Naive thymus-derived CD4-positive, alpha-beta T cell (primary cell): ENCODE measurements around the gene EXD3. TPM values are rescaled to one million over a fixed set of nuclear protein-coding genes. Genes with fewer than 3 reads are reported as not detected.

Experiments used
- ATAC-seq: fragments of 150-1000 bp; cut with Tn5 transposase; 2 replicates; pipeline ENCODE4 v1.10.0; 2021; ENCODE audit warnings: mild to moderate bottlenecking, moderate library complexity
- CTCF ChIA-PET: fragments of 350-600 bp; sonication (Branson Sonifier 250); formaldehyde crosslinking; loops from one replicate; lab custom pipeline; 2021; ENCODE audit warnings: antibody characterized with exemption; lab: Charles Lee
- POLR2A ChIA-PET: fragments of 350-600 bp; sonication (Branson Sonifier 250); formaldehyde crosslinking; loops from one replicate; lab custom pipeline; 2021; ENCODE audit warnings: antibody characterized with exemption, inconsistent platforms; lab: Charles Lee
- DNase-seq, 9 donors: peaks; one replicate each; pipeline versions ENCODE4 v3.0.0 to v3.0.0-alpha.2; 2020 to 2022; ENCODE audit warnings: mixed read lengths in 1 of 9
- H3K27ac ChIP-seq: one replicate; pipeline ENCODE4 v1.7.0; 2013; ENCODE audit warnings: mild to moderate bottlenecking, low read depth, low read length, moderate library complexity
- H3K27me3 ChIP-seq, 2 donors: one replicate each; pipeline ENCODE4 v1.7.0; 2013; ENCODE audit warnings: low read length in 2 of 2, mild to moderate bottlenecking in 2 of 2, moderate library complexity in 2 of 2; ENCODE audit not compliant: control insufficient read depth in 2 of 2, insufficient read depth in 2 of 2
- H3K36me3 ChIP-seq, 3 experiments: 1 replicate in 2 of 3; 2 replicates in 1 of 3; pipeline ENCODE4 v1.7.0; 2013; ENCODE audit warnings: low read length in 3 of 3, mild to moderate bottlenecking in 3 of 3, moderate library complexity in 1 of 3; ENCODE audit not compliant: insufficient read depth in 3 of 3, control insufficient read depth in 2 of 3
- H3K4me1 ChIP-seq, 2 donors: one replicate each; pipeline ENCODE4 v1.7.0; 2013; ENCODE audit warnings: low read length in 2 of 2, mild to moderate bottlenecking in 2 of 2, moderate library complexity in 1 of 2; ENCODE audit not compliant: control insufficient read depth in 2 of 2, insufficient read depth in 2 of 2
- H3K4me3 ChIP-seq: 2 replicates; pipeline ENCODE4 v1.7.0; 2013; ENCODE audit warnings: mild to moderate bottlenecking, low read length
- H3K9me3 ChIP-seq, 3 experiments: 1 replicate in 2 of 3; 2 replicates in 1 of 3; pipeline ENCODE4 v1.7.0; 2013; ENCODE audit warnings: low read length in 3 of 3; ENCODE audit not compliant: control insufficient read depth in 2 of 3
- H3K27ac Mint-ChIP-seq, 9 donors: one replicate each; pipeline ENCODE4 v1.8.0; 2020 to 2022; ENCODE audit warnings: mixed read lengths in 9 of 9, mild to moderate bottlenecking in 8 of 9, moderate library complexity in 5 of 9, inconsistent platforms in 2 of 9
- H3K27me3 Mint-ChIP-seq, 5 donors: one replicate each; pipeline ENCODE4 v1.8.0; 2021 to 2022; ENCODE audit warnings: mixed read lengths in 5 of 5, mild to moderate bottlenecking in 1 of 5
- H3K36me3 Mint-ChIP-seq, 5 donors: one replicate each; pipeline ENCODE4 v1.8.0; 2020 to 2022; ENCODE audit warnings: mixed read lengths in 5 of 5, mild to moderate bottlenecking in 3 of 5, inconsistent platforms in 1 of 5
- H3K4me1 Mint-ChIP-seq, 7 donors: one replicate each; pipeline ENCODE4 v1.8.0; 2020 to 2022; ENCODE audit warnings: mixed read lengths in 7 of 7, mild to moderate bottlenecking in 3 of 7, inconsistent platforms in 1 of 7
- H3K4me3 Mint-ChIP-seq, 10 donors: one replicate each; pipeline ENCODE4 v1.8.0; 2020 to 2022; ENCODE audit warnings: mild to moderate bottlenecking in 10 of 10, mixed read lengths in 10 of 10, moderate library complexity in 6 of 10, inconsistent platforms in 2 of 10
- H3K9me3 Mint-ChIP-seq, 11 donors: one replicate each; pipeline ENCODE4 v1.8.0; 2020 to 2022; ENCODE audit warnings: mixed read lengths in 11 of 11, mild to moderate bottlenecking in 4 of 11, inconsistent platforms in 1 of 11, moderate library complexity in 1 of 11
- intact Hi-C, 2 donors: fragments of 100-400 bp; cut with micrococcal nuclease; formaldehyde crosslinking; loops; one replicate each; pipeline ENCODE4 v1.15.1; 2023
- polyA plus RNA-seq, 2 donors: library from polyadenylated mRNA; unstranded; fragments of 300-500 nt; fragmentation: Illumina TruSeq; gene quantifications; one replicate each; pipeline ENCODE4 v1.2.3, GENCODE V29; 2021
- total RNA-seq, 6 experiments: library from RNA in 5 of 6; stranded (reverse) in 5 of 6; gene quantifications; 1 replicate in 5 of 6; 2 replicates in 1 of 6; pipeline ENCODE4 v1.2.3 and lab custom pipeline; 2021 to 2026

EXD3 gene
- total and polyA plus RNA-seq, 7 experiments from 2014 or later: 3.5 to 27.2 (median 23.4) TPM

DNA sequence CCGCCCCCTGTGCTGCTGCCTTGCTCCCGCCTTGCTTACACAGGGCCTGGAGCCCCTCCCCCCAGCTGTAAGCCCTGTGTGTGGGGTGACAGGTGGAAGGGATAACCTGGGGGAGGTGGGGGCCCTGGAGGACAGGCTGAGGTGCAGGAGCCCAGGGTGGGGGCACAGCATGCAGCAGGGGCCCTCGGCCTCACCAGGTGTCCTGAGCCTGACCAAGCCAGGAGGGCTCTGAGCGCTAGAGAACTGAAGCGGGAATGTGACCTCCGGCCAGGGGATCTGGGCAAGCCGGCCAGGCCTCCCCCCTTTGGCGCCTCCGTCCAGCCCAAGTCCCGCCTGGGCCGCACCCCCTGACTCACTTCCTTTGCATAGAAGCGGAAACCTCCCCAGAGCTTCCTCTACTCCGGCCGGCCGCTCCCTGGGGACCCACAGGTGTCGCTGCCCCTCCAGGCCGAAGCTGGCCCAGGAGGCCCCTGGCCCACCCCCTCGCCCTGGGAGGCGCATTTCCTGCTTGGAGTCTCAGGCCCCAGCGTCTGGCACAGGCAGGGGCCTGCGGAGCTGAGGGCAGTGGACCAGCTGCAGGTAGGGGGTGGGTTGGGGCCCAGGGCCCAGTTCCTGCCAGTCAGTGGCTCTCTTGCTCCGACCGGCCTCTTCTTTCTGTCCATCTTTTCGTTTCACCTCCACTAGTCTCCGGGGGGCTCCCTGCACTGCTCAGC, 145.5 kb downstream of the EXD3 start, which contains the start of gene TOR4A:
Gene TOR4A (plus strand): TSS at position 398 of the 713 bp plus-strand sequence. CDS start 964 bp downstream, outside the sequence.
- Mint-ChIP-seq H3K4me1 (peaks cover 6 to 23% (median 15%) of the 10 kb centered on the region in 7 donors), H3K36me3 (peaks cover 0 to 6% (median 1%) of the 10 kb centered on the region in 5 donors), H3K9me3 (no peaks in the 10 kb centered on the region), H3K4me3 (peak within 1 kb of the TSS in 8 of 10 donors; percentile 35 to 89 (median 56)), H3K27me3 (peaks cover 0 to 1% (median 0%) of the 10 kb centered on the region in 5 donors), H3K27ac (peak within 1 kb of the TSS in 1 of 9 donors; percentile 89)
- Histone ChIP-seq H3K27me3 (no peaks in the 10 kb centered on the region), H3K9me3 (no peaks in the 10 kb centered on the region), H3K4me3 (peak within 1 kb of the TSS; percentile 43), H3K4me1 (peaks cover 0 to 16% of the 10 kb centered on the region in 2 donors), H3K27ac (peak within 1 kb of the TSS; percentile 41), H3K36me3 (peaks cover 0 to 12% (median 0%) of the 10 kb centered on the region in 3 experiments)
- DNase-seq (peak in 1 of 9 donors; percentile 60), ATAC-seq (peak; percentile 86)
- ChIA-PET POLR2A (interaction anchor here (0.5 kb wide), 1 partner anchor 797 kb away, joined by 3 read pairs; no protein-coding TSS in a partner anchor), CTCF (no interaction called here)
- intact Hi-C loops: no loop called here

DNA sequence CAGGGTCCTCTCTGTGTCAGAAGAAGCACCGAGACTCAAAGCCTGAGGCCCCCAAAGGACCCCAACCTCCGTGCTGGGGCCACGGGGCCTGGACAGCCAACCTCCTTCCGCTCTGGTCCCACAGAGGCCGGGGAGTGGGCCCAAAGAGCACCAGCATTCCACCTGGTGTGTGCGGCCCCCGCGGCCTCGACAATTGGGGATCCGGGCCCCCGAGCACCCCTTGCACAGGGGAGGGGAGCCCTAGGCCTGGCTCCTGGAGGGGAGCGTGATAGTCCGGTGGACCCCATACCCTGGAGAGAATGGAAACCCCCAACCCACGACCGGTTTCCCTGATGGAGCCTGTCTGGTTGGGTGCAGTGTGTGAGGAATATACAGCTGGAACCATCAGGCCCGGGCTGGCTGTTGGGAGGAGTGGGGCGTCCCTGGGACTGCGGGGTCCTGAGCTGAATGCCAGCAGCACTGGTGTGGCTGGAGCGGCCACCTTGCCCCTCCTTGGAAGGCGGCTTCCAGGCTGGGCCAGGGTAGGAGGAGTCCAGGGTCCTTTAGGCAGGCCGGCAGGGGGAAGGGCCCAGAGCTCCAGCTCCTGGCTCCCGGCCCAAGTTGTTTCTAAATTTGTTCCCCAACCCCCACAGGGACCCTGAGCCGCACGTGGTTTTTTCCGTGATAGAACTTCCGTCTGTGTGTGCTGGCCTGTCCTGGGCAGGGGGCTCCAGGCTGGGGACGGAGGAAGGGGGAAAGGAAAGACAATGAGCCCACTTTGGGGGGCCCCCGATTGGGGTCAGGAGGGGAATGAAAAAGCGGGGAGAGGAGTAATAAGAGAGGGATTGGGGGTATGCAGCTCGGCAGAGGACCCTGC, 146.3 kb downstream of the EXD3 start:
- DNase-seq: no peak
- H3K4me3 Mint-ChIP-seq: peak overlapping the region in 7 of 10 donors; percentile 21 to 89 (median 55)
- ChIA-PET CTCF (no interaction called here), POLR2A (no interaction called here)
- no peaks in the 10 kb centered on the region for H3K9me3 ChIP-seq
- intact Hi-C loops: no loop called here
- peaks cover 0 to 23% of the 10 kb centered on the region in 2 donors for H3K4me1 ChIP-seq
- H3K27ac ChIP-seq: no peak overlapping the region
- no peaks in the 10 kb centered on the region for H3K9me3 Mint-ChIP-seq
- H3K27me3 Mint-ChIP-seq: no peaks in the 10 kb centered on the region
- peaks cover 0 to 19% (median 0%) of the 10 kb centered on the region in 3 experiments for H3K36me3 ChIP-seq
- no peaks in the 10 kb centered on the region for H3K27me3 ChIP-seq
- peaks cover 0 to 6% (median 0%) of the 10 kb centered on the region in 5 donors for H3K36me3 Mint-ChIP-seq
- no peak for ATAC-seq
- no peak overlapping the region for H3K4me3 ChIP-seq
- H3K27ac Mint-ChIP-seq: peak overlapping the region in 1 of 9 donors; percentile 89
- H3K4me1 Mint-ChIP-seq: peaks cover 6 to 24% (median 13%) of the 10 kb centered on the region in 7 donors

DNA sequence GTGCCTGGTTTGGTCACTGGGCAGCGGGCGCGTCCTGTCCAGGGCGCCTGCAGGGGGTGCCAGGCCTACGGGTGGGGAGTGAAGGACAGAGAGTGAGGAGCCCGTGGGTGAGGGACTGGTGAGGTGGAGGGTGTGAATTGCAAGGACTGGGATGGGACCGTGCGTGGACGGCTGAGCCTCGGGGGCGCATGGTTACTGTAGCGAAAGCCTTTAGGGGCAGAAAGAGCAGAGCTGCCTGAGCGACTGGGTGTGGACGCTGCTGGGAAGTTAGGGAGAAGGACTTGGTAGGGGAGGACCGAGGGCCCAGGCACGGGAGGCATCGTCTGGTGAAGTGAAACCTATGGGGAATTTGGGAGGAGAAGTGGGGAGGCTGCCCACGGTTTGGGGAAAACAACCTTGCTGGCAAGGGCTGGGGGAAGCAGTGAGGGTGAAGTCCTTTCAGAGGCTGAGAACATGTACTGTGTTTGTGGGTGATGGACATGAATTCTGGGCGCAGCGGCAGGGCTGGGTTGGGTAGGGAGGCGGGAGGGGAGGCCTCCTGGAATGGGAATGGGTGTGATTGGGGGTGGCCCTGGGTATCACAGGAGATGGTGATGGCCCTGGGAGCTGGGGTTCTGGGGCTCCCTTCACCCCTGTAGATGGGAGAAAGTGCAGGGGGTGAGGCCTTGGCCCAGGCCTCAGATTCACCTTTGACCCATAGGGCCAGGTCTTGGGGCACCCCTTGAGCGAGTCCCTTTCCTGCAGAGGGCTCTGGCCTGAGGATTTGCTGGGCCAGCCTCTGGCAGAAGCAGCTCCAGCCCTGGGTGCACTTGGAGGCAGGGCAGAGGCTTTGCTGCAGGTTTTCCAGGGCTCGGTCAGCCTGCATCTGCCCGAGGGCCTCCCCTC, 147.1 kb downstream of the EXD3 start:
- H3K27me3 ChIP-seq: no peaks in the 10 kb centered on the region
- no peak overlapping the region for H3K4me3 ChIP-seq
- Mint-ChIP-seq H3K36me3 (peaks cover 0 to 9% (median 4%) of the 10 kb centered on the region in 5 donors), H3K27me3 (no peaks in the 10 kb centered on the region), H3K9me3 (no peaks in the 10 kb centered on the region), H3K4me1 (peaks cover 13 to 30% (median 20%) of the 10 kb centered on the region in 7 donors), H3K4me3 (peak overlapping the region in 1 of 10 donors; percentile 57), H3K27ac (peak overlapping the region in 2 of 9 donors; percentile 32 to 51)
- intact Hi-C loops: no loop called here
- no peaks in the 10 kb centered on the region for H3K9me3 ChIP-seq
- no peak for DNase-seq
- peaks cover 0 to 19% (median 0%) of the 10 kb centered on the region in 3 experiments for H3K36me3 ChIP-seq
- peaks cover 0 to 30% of the 10 kb centered on the region in 2 donors for H3K4me1 ChIP-seq
- POLR2A ChIA-PET: no interaction called here
- no peak for ATAC-seq
- CTCF ChIA-PET: no interaction called here
- no peak overlapping the region for H3K27ac ChIP-seq

DNA sequence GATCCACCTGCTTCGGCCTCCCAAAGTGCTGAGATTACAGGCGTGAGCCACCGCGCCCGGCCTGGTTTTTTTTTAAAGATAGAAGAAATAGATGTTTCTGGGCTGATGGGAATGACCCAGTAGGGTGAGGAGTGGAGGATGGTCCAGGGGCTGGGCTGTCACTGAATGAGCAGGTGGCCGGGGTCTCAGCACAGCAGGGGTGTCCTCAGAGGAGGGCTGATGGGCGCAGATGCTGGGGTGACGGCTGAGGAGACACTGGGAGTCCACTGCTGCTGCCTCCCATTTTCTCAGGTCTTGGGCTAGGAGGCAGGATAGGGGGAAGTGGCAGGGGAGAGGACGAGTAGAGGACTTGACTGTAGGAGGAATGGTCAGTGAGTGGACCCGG, 147.8 kb downstream of the EXD3 start:
- DNase-seq: no peak
- intact Hi-C loops: no loop called here
- Mint-ChIP-seq H3K27me3 (no peaks in the 10 kb centered on the region), H3K4me3 (peak overlapping the region in 1 of 10 donors; percentile 57), H3K36me3 (peaks cover 0 to 9% (median 4%) of the 10 kb centered on the region in 5 donors), H3K27ac (peak overlapping the region in 2 of 9 donors; percentile 32 to 51), H3K9me3 (no peaks in the 10 kb centered on the region), H3K4me1 (peaks cover 13 to 30% (median 20%) of the 10 kb centered on the region in 7 donors)
- no peak for ATAC-seq
- POLR2A ChIA-PET: no interaction called here
- H3K4me3 ChIP-seq: no peak overlapping the region
- peaks cover 0 to 30% of the 10 kb centered on the region in 2 donors for H3K4me1 ChIP-seq
- H3K27ac ChIP-seq: no peak overlapping the region
- H3K36me3 ChIP-seq: peaks cover 0 to 19% (median 0%) of the 10 kb centered on the region in 3 experiments
- H3K27me3 ChIP-seq: no peaks in the 10 kb centered on the region
- no peaks in the 10 kb centered on the region for H3K9me3 ChIP-seq
- CTCF ChIA-PET: no interaction called here

DNA sequence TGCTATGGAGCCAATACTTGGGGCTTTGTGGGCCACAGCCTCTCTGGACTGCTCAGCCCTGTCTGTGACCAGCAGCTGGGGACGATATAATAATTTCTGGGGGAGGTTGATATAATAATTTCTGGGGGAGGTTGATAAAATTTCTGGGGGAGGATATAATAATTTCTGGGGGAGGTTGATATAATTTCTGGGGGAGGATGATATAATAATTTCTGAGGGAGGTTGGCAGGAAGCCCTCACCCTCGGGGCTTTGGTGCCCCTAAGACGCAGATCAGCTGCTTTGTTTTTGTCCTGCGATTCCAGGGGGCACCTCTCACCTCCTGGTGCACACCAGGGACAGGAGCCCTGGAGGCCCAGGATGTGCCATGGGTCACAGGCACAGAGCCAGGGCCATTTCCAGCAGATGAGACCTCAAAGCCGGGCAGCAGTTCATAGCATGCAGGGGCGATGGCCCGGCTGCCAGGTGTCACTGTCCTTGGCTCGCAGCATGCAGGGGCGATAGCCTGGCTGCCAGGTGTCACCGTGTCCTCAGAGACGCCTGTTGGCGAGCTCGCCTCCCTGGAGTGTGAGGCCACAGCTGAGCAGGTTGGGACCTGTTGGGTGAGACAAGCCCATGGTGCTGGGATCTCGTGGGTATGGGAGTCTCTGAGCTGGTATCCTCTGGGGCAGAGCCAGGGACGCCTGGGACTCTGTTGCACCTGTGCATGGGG, 149.2 kb downstream of the EXD3 start:
- H3K4me3 ChIP-seq: no peak overlapping the region
- no peak for ATAC-seq
- no peak overlapping the region for H3K4me3 Mint-ChIP-seq
- peaks cover 15 to 33% (median 26%) of the 10 kb centered on the region in 7 donors for H3K4me1 Mint-ChIP-seq
- no peak overlapping the region for H3K27ac Mint-ChIP-seq
- no peaks in the 10 kb centered on the region for H3K9me3 Mint-ChIP-seq
- H3K9me3 ChIP-seq: no peaks in the 10 kb centered on the region
- CTCF ChIA-PET: interaction anchor here (0.8 kb wide), 1 partner anchor 90 kb away, joined by 3 read pairs; no protein-coding TSS in a partner anchor
- H3K27me3 ChIP-seq: no peaks in the 10 kb centered on the region
- POLR2A ChIA-PET: interaction anchor here (1.3 kb wide), 1 partner anchor 33 kb away, joined by 4 read pairs; the partner anchor contains the start of gene TUBB4B
- no peak for DNase-seq
- H3K27me3 Mint-ChIP-seq: no peaks in the 10 kb centered on the region
- no peak overlapping the region for H3K27ac ChIP-seq
- intact Hi-C loops: no loop called here
- peaks cover 0 to 29% (median 0%) of the 10 kb centered on the region in 3 experiments for H3K36me3 ChIP-seq
- H3K4me1 ChIP-seq: peaks cover 0 to 30% of the 10 kb centered on the region in 2 donors
- H3K36me3 Mint-ChIP-seq: peaks cover 1 to 20% (median 4%) of the 10 kb centered on the region in 5 donors
